Endothelial cell of umbilical vein (primary cell): ENCODE measurements around the gene RAB32. TPM values are rescaled to one million over a fixed set of nuclear protein-coding genes. Genes with fewer than 3 reads are reported as not detected.
A peak's percentile ranks its signal among the peaks of the same experiment; 100 is the strongest.

Experiments
- BruUV-seq: library from RNA; stranded (reverse); fragments of 400-500 nt; replicated peaks from 2 replicates; lab custom pipeline; 2021; lab: Mats Ljungman, UMichigan
- CTCF ChIA-PET: fragments of 300-600, 350-600 bp; sonication (Branson Sonifier 250); formaldehyde crosslinking; loops from one replicate; lab custom pipeline; 2021; ENCODE audit warnings: antibody characterized with exemption, inconsistent platforms; lab: Charles Lee
- POLR2A ChIA-PET: fragments of 300-600, 350-600 bp; sonication (Branson Sonifier 250); formaldehyde crosslinking; loops from one replicate; lab custom pipeline; 2021; ENCODE audit warnings: antibody characterized with exemption, inconsistent platforms; lab: Charles Lee
- DNase-seq: peaks from one replicate; pipeline ENCODE4 v3.0.0-alpha.2; 2011; ENCODE audit warnings: low read depth, low spot score
- FAIRE-seq: peaks from 2 replicates; lab custom pipeline; 2011; peaks lifted over from hg19 to GRCh38; lab: Jason Lieb, UNC
- H2AFZ ChIP-seq: 2 replicates; pipeline ENCODE4 v1.6.0; 2012; ENCODE audit warnings: low read depth, low read length, control low read depth, inconsistent platforms
- H3K27ac ChIP-seq: 2 replicates; pipeline ENCODE4 v1.5.1; 2011; ENCODE audit warnings: low read depth, mild to moderate bottlenecking, control low read depth, low read length, moderate library complexity; ENCODE audit not compliant: insufficient read depth
- H3K27me3 ChIP-seq, 2 experiments: 2 replicates each; pipeline versions ENCODE4 v1.6.0 to v1.6.1; 2011; ENCODE audit warnings: low read length in 2 of 2, mixed read lengths in 1 of 2; ENCODE audit not compliant: control insufficient read depth in 2 of 2, insufficient read depth in 2 of 2
- H3K36me3 ChIP-seq, 2 experiments: 2 replicates in 1 of 2; 3 replicates in 1 of 2; pipeline ENCODE4 v1.5.1; 2011; ENCODE audit warnings: low read length in 2 of 2, mild to moderate bottlenecking in 1 of 2, moderate library complexity in 1 of 2; ENCODE audit not compliant: control insufficient read depth in 2 of 2, insufficient read depth in 2 of 2; ENCODE audit errors: extremely low read depth in 1 of 2
- H3K4me1 ChIP-seq: 3 replicates; pipeline ENCODE4 v1.5.1; 2011; ENCODE audit warnings: mild to moderate bottlenecking, low read length; ENCODE audit not compliant: control insufficient read depth, insufficient read depth; ENCODE audit errors: extremely low read depth
- H3K4me2 ChIP-seq: 2 replicates; pipeline ENCODE4 v1.6.1; 2011; ENCODE audit warnings: low read length, control low read depth, mixed read lengths; ENCODE audit not compliant: insufficient read depth
- H3K4me3 ChIP-seq, 3 experiments: fragments of 200-600 bp in 1 of 3; sonication (generic), shearing (Covaris generic) in 1 of 3; replicated peaks in 1 of 3; 2 replicates each; pipeline ENCODE4 v1.5.1; 2011 to 2016; ENCODE audit warnings: control low read depth in 3 of 3, low read length in 3 of 3, mild to moderate bottlenecking in 2 of 3, inconsistent platforms in 1 of 3, low read depth in 1 of 3, moderate library complexity in 1 of 3; ENCODE audit not compliant: insufficient read depth in 1 of 3
- H3K79me2 ChIP-seq: 2 replicates; pipeline ENCODE4 v1.6.0; 2012; ENCODE audit warnings: low read length, inconsistent platforms; ENCODE audit not compliant: control insufficient read depth, insufficient read depth
- H3K9ac ChIP-seq: replicated peaks from 2 replicates; pipeline ENCODE3; 2011; ENCODE audit warnings: low read length, control low read depth; ENCODE audit not compliant: insufficient read depth; ENCODE audit errors: extremely low read depth
- H3K9me1 ChIP-seq: replicated peaks from 3 replicates; pipeline ENCODE4 v1.6.0; 2011; ENCODE audit warnings: mild to moderate bottlenecking, low read length; ENCODE audit not compliant: control insufficient read depth, insufficient read depth; ENCODE audit errors: extremely low read depth
- H3K9me3 ChIP-seq: replicated peaks from 2 replicates; pipeline ENCODE4 v1.5.1; 2012; ENCODE audit warnings: low read length, inconsistent platforms; ENCODE audit not compliant: control insufficient read depth, insufficient read depth
- H4K20me1 ChIP-seq: replicated peaks from 2 replicates; pipeline ENCODE3; 2011; ENCODE audit warnings: mild to moderate bottlenecking, low read length; ENCODE audit not compliant: control insufficient read depth, insufficient read depth; ENCODE audit errors: extremely low read depth
- EZH2 ChIP-seq: IDR thresholded peaks from 2 replicates; pipeline ENCODE4 v1.6.1; 2012; ENCODE audit warnings: borderline replicate concordance, low read depth, mild to moderate bottlenecking, moderate library complexity, low read length, inconsistent platforms; ENCODE audit not compliant: severe bottlenecking
- FOS ChIP-seq: IDR thresholded peaks from 2 replicates; pipeline ENCODE4 v1.6.1; 2011; ENCODE audit warnings: mild to moderate bottlenecking, low read length, moderate library complexity, borderline replicate concordance; ENCODE audit not compliant: insufficient read depth
- GATA2 ChIP-seq: IDR thresholded peaks from 2 replicates; pipeline ENCODE4 v1.7.0; 2011; ENCODE audit warnings: low read depth, mild to moderate bottlenecking, moderate library complexity, mixed read lengths, low read length; ENCODE audit not compliant: insufficient read length, insufficient read depth
- JUN ChIP-seq: IDR thresholded peaks from 2 replicates; pipeline ENCODE4 v1.6.1; 2011; ENCODE audit warnings: borderline replicate concordance, low read depth; ENCODE audit not compliant: insufficient read length, insufficient read depth
- MYC ChIP-seq: IDR thresholded peaks from one replicate; pipeline ENCODE4 v1.6.1; 2011; ENCODE audit warnings: mild to moderate bottlenecking, low read depth, low read length
- POLR2A ChIP-seq: IDR thresholded peaks from 2 replicates; pipeline ENCODE4 v1.6.1; 2012; ENCODE audit warnings: low read depth, mild to moderate bottlenecking, control low read depth, low read length
- POLR2AphosphoS5 ChIP-seq: IDR thresholded peaks from 2 replicates; pipeline ENCODE4 v1.6.1; 2012; ENCODE audit warnings: low read depth, mild to moderate bottlenecking, control low read depth, low read length, moderate library complexity; ENCODE audit not compliant: insufficient read depth
- dilution Hi-C: fragments of 300-500 bp; cut with MboI; formaldehyde crosslinking; loops from one replicate; pipeline ENCODE4 v1.15.0; 2019; ENCODE audit warnings: low sequenced_read_pairs; ENCODE audit not compliant: extremely low pct_ligation_motif_present
- intact Hi-C: fragments of 100-400 bp; cut with micrococcal nuclease; formaldehyde crosslinking; loops from one replicate; pipeline ENCODE4 v1.10.0; 2022
- polyA plus RNA-seq, 4 experiments: library from polyadenylated mRNA; depleted of rRNA in 3 of 4; stranded (reverse) in 3 of 4; unstranded in 1 of 4; fragments of >200 nt; gene quantifications; 2 replicates each; pipeline versions ENCODE4 v1.2.1 to v1.2.3, GENCODE V29; 2011 to 2012; ENCODE audit warnings: missing spikeins in 1 of 4
- total RNA-seq: library from RNA; stranded (reverse); gene quantifications from 2 replicates; pipeline ENCODE4 v1.2.3, GENCODE V29; 2021
- TF ChIP-seq, protein P1 (sequence below): IDR thresholded peaks from 2 replicates; pipeline ENCODE4 v1.6.1; 2011; ENCODE audit not compliant: insufficient read depth, insufficient read length
- TF ChIP-seq, protein P2 (sequence below), 2 donors: IDR thresholded peaks; 1 replicate in 1 of 2; 2 replicates in 1 of 2; pipeline ENCODE4 v1.5.1; 2011; ENCODE audit warnings: low read length in 2 of 2, mild to moderate bottlenecking in 2 of 2, moderate library complexity in 2 of 2, control low read depth in 1 of 2, inconsistent platforms in 1 of 2, low read depth in 1 of 2; ENCODE audit not compliant: insufficient read depth in 1 of 2; ENCODE audit errors: extremely low read depth in 1 of 2

Gene RAB32
- total and polyA plus RNA-seq, 2 donors (not counting 3 experiments of a cell fraction or from before 2014, with no cell fraction given): 49.6 to 78.3 TPM

DNA sequence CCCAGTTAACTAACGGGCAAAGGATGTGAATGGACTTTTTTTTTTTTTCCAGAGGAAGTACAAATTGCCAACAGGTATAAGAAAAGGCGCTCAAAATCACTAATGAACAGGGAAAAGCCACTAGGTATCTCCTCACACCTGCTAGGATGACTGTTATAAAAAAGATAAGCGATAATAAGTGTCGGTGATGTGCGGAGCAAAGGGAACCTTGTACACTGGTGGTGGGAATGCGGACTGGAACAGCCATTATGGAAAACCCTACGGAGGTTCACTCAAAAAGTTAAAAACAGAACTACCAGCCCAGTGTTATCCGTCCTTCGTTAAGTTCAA is 787 bp upstream of the RAB32 start:
- H3K4me1 ChIP-seq: peaks cover 29% of the 10 kb centered on the region
- FAIRE-seq: no peak

More for the DNA sequence above, 787 bp upstream of the RAB32 start:
- Histone ChIP-seq H3K9ac (peak overlapping the region; percentile 73), H3K9me1 (no peaks in the 10 kb centered on the region), H3K9me3 (no peaks in the 10 kb centered on the region), H3K4me3 (peak overlapping the region; percentile 7 to 95 (median 35)), H3K4me2 (peak overlapping the region; percentile 52), H3K27me3 (no peaks in the 10 kb centered on the region), H3K27ac (peak overlapping the region; percentile 58), H2AFZ (peak overlapping the region; percentile 71), H3K79me2 (peaks cover 38% of the 10 kb centered on the region), H4K20me1 (no peaks in the 10 kb centered on the region), H3K36me3 (no peaks in the 10 kb centered on the region)
- POLR2A ChIA-PET: no interaction called here
- CTCF ChIA-PET: no interaction called here
- intact Hi-C loops: loop anchor here (1.0 to 10.0 kb wide), 11 partner anchors 157 to 808 kb away; partner anchors contain the start of genes EPM2A, FBXO30 and SHPRH
- dilution Hi-C loops: no loop called here
- DNase-seq: no peak
- TF ChIP-seq FOS (no peak), POLR2AphosphoS5 (no peak), EZH2 (no peak), MYC (no peak), JUN (no peak), POLR2A (no peak), GATA2 (no peak)
- TF ChIP-seq, protein P1, sequence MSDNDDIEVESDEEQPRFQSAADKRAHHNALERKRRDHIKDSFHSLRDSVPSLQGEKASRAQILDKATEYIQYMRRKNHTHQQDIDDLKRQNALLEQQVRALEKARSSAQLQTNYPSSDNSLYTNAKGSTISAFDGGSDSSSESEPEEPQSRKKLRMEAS: no peak
- TF ChIP-seq, protein P2, sequence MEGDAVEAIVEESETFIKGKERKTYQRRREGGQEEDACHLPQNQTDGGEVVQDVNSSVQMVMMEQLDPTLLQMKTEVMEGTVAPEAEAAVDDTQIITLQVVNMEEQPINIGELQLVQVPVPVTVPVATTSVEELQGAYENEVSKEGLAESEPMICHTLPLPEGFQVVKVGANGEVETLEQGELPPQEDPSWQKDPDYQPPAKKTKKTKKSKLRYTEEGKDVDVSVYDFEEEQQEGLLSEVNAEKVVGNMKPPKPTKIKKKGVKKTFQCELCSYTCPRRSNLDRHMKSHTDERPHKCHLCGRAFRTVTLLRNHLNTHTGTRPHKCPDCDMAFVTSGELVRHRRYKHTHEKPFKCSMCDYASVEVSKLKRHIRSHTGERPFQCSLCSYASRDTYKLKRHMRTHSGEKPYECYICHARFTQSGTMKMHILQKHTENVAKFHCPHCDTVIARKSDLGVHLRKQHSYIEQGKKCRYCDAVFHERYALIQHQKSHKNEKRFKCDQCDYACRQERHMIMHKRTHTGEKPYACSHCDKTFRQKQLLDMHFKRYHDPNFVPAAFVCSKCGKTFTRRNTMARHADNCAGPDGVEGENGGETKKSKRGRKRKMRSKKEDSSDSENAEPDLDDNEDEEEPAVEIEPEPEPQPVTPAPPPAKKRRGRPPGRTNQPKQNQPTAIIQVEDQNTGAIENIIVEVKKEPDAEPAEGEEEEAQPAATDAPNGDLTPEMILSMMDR (IDR thresholded peaks at IDR 0.05; ENCODE audit: extremely low read depth in 1 of 2, insufficient read depth in 1 of 2, low read depth in 1 of 2, low read length in 2 of 2): no peak
- TSS peak; percentile 10 for BruUV-seq
